Measurements from ENCODE around the gene TMEM123.

Gene TMEM123

DNA sequence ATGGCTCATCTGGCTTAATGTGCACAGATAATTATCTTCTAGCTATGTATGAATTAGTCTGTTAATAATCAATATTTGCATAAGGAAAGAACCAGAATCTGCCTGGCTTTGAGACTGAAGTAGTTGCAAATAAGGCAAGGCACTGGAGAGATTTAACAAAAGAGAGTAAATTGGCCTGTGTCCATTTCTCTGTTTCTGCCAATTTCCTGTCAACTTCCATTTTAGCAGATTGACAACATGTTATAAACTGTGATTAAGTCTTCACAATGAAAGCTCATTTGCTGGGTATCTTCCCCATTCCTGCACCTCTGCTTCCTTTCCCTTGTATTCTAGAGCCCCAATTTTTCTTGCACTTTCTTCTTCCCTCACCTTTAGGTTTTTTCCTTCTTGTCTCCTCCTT is 5.3 kb upstream of the TMEM123 start:
- TF ChIP-seq, protein P1, sequence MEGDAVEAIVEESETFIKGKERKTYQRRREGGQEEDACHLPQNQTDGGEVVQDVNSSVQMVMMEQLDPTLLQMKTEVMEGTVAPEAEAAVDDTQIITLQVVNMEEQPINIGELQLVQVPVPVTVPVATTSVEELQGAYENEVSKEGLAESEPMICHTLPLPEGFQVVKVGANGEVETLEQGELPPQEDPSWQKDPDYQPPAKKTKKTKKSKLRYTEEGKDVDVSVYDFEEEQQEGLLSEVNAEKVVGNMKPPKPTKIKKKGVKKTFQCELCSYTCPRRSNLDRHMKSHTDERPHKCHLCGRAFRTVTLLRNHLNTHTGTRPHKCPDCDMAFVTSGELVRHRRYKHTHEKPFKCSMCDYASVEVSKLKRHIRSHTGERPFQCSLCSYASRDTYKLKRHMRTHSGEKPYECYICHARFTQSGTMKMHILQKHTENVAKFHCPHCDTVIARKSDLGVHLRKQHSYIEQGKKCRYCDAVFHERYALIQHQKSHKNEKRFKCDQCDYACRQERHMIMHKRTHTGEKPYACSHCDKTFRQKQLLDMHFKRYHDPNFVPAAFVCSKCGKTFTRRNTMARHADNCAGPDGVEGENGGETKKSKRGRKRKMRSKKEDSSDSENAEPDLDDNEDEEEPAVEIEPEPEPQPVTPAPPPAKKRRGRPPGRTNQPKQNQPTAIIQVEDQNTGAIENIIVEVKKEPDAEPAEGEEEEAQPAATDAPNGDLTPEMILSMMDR (IDR thresholded peaks at IDR 0.05; ENCODE audit: low read length, missing control alignments) = no peak

DNA sequence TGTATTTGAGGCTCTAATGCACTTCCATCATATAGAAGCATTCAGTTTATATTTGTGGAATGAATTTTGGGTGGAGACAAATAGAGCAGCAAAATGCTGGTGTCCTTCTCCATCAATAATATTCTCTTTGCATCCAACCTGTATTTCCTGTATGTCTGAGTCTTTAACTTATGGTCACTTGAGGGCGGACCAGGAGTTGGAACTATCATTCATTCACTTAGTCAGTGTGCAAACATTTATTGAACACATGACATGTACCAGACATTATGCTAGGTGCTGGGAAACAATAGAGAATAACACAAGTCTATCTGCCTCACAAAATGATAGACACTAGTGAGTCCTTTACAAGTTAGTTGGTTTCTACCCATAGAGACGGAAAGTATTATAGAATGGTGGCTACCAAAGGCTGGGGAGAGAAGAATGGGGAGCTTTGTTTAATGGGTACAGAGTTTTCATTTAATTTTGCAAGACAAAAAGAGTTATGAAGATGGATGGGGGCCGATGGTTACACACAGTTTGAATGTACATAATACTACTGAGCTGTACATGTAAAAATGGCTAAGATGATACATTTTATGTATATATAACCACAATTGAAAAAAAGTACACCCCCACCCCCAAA is 4.6 kb upstream of the TMEM123 start:
- H3K4me3 ChIP-seq (replicated peaks; ENCODE audit: low read depth, low read length) = no peak overlapping the region
- TF ChIP-seq, protein P1 (IDR thresholded peaks at IDR 0.05; ENCODE audit: low read length, missing control alignments) = no peak
- no peak for DNase-seq (ENCODE audit: low read depth)

More for the DNA sequence above, 5.3 kb upstream of the TMEM123 start:
- H3K4me3 ChIP-seq (replicated peaks; ENCODE audit: low read depth, low read length) = no peak overlapping the region
- DNase-seq (ENCODE audit: low read depth) = no peak

DNA sequence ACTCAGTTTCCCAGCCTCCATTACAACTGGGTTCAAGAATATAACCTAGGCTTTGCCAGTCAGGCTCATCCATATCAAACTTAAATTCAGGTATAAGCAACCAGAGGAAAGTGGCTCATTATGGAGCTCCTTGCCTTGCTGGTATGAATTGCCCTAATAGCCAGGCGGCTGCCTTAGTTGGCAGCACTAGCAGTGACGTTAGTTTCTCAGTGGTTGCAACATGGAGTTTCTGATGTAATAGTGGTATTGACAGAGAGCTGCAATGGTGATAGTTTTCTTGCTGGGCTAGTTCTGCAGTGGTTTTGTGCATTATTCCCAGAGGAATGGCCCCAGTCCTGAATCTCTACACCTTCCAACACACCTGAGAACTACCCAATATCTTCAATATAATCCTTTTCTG is 3.8 kb upstream of the TMEM123 start:
- TF ChIP-seq, protein P1 (IDR thresholded peaks at IDR 0.05; ENCODE audit: low read length, missing control alignments) = no peak
- H3K4me3 ChIP-seq (replicated peaks; ENCODE audit: low read depth, low read length) = no peak overlapping the region
- DNase-seq (ENCODE audit: low read depth) = peak; percentile 63

DNA sequence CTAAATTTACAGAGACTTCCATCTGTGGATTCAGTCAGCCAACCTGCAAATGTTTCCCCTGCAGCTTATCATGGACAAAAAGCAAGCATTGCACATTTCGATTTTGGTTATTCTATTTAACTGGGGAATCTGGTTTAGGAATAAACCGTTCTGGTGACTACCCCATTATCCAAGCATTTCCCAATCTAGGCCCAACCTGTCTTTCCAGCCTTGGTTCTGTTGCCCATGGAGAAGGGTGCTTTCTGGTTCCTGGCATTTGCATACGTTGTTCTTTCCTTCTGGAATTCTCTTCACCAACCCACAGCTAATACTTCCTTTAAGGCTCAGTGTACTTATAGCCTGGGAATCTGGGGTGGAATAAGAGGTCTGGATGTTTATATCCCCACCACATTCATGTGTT is 1.4 kb upstream of the TMEM123 start:
- H3K4me3 ChIP-seq (replicated peaks; ENCODE audit: low read depth, low read length) = no peak overlapping the region
- TF ChIP-seq, protein P1 (IDR thresholded peaks at IDR 0.05; ENCODE audit: low read length, missing control alignments) = no peak
- no peak for DNase-seq (ENCODE audit: low read depth)

DNA sequence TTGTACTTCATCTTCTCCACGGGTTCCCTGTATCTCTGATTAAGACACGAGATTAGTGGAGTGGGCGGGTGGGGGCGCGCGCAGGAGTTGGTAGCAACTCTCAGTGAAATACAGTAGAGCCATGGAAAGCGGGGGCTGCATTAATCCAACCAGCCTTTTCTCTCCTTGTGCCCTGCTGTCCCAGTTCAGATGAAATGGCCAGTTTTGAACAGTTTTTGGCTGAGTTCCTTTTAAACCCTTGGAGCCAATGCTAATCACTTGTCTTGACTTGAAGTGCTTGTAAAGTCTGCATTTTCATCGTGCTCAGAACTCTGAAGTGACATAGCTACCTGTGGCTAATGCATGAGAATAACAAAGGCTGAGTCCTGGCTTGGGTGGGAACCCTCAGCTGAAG is 734 bp upstream of the TMEM123 start:
- TF ChIP-seq, protein P1 (IDR thresholded peaks at IDR 0.05; ENCODE audit: low read length, missing control alignments) = no peak
- H3K4me3 ChIP-seq (replicated peaks; ENCODE audit: low read depth, low read length) = peak overlapping the region; percentile 79
- no peak for DNase-seq (ENCODE audit: low read depth)

DNA sequence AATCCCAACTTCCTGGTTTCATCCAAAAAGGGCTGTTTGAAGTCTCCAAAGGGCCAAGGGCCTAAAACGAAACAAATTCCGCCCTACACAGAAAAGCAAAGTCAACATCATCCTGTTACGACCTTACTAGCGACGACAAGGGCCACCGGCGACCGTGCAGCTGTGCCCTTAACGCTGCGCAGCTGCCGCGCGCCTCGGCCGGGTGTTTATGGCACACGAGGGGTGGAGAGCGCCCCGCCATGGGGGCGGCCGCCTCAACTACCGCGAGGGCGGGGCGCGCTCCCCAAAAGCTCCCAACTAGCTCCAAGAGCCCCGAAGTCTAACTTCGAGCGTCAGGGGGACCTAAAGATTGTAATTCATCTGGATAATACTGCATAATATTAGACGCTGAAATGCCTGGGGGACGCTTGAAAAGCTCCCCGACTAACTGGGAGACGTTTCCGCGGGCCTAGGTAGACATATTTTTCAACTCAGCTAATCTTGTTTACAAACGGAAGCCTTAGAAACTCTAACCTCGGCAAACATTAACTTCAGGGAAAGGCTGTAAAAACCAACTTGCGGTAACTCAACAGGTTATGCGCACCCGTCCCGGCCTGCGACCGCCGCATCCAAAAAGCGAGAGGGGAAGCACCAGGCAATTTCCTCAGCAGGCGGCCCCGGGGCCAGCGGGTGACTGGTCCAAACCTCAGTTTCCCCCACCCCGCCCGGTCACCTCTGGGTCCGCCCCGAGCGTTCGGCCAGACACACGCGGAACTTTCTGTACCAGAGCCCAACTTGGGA is 694 bp downstream of the TMEM123 start:
- TF ChIP-seq, protein P1 (IDR thresholded peaks at IDR 0.05; ENCODE audit: low read length, missing control alignments) = no peak
- DNase-seq (ENCODE audit: low read depth) = peak; percentile 35
- peak overlapping the region; percentile 79 for H3K4me3 ChIP-seq (replicated peaks; ENCODE audit: low read depth, low read length)

Data from fibroblast of pulmonary artery (primary cell).